Suppressor macrophage treated with lipopolysaccharide for 1 hour (primary cell): Measurements from ENCODE around the gene GRAP.
A peak's percentile ranks its signal among the peaks of the same experiment; 100 is the strongest.

ENCODE experiments used
- DNase-seq, 3 donors: peaks; one replicate each; pipeline ENCODE4 v3.0.0-alpha.2; 2020 to 2022

The GRAP gene

DNA sequence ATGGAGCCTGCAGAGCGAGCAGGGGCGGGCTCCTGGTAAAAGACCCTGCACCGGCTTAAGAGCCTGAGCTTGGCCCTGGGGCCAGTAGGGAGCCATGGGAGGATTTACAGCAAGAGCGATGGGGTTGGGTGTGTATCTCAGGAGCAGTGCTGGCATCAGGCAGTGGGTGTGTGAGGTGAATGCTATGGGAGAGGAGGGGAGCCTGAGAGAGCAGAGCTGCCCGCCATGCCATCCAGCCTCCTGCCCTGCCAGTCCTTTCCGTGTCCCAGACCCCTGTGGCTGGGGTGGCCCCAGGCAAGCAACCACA lies 65.5 kb downstream of the GRAP start:
- DNase-seq = no peak

DNA sequence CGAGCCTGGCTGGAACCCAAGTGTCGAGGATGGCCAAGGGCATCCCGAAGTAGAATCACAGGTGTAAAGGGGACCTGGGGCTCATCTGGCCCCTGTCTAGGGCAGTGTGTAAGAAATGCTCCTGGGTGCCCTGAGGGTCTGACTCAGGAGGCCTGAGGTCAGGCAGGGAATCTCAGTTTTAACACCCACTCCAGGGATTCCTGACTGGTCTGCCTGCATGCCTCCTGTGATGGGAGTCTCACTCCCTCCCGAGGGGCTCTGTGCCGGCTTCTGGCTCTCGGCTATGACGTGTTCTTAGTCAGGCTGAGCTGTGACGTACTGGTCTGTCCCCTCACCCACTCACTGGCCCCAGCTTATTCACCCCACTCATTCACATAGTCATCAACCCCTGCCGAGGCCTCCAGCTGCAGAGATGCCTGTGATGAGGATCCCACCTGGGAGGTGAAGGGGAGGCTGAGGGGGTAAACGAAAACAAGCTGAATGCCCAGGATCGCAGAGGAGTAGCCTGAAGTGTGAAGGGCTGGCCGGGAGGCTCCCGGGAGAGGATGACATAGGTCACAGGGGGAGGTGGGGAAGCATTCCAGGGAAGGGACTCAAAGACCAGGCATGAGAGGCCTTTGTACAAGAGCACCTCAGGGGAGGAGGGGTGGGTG lies 65.9 kb downstream of the GRAP start:
- no peak for DNase-seq

DNA sequence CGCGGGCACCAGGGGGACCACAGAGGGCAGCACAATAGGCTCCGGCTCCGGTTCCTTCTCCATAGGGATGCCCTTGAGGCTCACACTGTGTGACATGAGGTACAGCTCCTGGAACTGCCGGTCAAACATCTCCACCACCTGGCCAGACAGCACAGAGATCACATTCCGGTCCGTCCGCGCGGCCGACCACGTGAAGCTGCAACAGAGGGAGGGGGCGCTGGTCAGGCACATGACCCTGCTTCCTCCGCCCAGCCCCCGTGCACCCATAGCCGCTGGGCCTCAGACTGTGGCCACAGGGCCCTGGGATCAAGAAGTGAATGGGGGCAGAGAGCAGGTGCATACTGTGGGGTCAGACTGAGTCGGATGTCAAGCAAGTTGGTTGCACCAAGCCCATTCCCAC lies 68.1 kb downstream of the GRAP start:
- no peak for DNase-seq

GRCh38 chr17:18978050-18978449 lies 68.7 kb downstream of the GRAP start:
- DNase-seq = no peak

GRCh38 chr17:18977646-18978045 lies 69.1 kb downstream of the GRAP start:
- DNase-seq = no peak

DNA sequence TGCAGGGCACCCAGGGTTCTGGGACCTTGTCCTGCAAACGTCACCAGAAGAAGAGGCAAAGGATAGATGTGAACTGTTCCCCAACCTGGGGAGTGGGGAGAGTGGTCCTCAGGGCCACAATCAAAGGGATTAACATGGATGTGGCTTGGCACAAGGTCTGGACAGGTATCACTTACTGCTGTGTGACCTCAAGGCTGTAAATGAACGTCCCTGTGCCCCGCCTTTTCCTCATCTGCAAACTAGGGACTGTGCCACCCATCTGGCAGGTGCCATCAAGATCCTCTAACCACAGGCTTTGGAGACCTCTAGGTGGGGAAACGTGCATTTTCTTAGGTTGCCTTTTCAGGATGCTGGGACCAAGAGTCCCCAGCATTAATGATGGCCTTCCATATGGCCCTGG lies 69.7 kb downstream of the GRAP start:
- DNase-seq = no peak

- no peak for DNase-seq
Observed at GRCh38 chr17:18976201-18976600, 70.6 kb downstream of the GRAP start.

GRCh38 chr17:18975597-18975996 lies 71.2 kb downstream of the GRAP start:
- no peak for DNase-seq

GRCh38 chr17:18974407-18975149 lies 72.2 kb downstream of the GRAP start:
- DNase-seq = peak in 1 of 3 donors; percentile 18

GRCh38 chr17:18971801-18972200 lies 75.0 kb downstream of the GRAP start:
- no peak for DNase-seq
